NCI-H748 treated with DMSO at 0.1 percent for 48 hours (cell line): ENCODE data around the gene IL12RB1.
A peak's percentile ranks its signal among the peaks of the same experiment; 100 is the strongest.
"Not testable (repeated sequence)": the region's sequence is repeated elsewhere in the genome, so short reads cannot be mapped to it uniquely, and the experiment has no call there.

Experiments
- DNase-seq: peaks from one replicate; lab custom pipeline; 2025; lab: John Stamatoyannopoulos, UW

The IL12RB1 gene

GRCh38 chr19:18112989-18113478, 26.3 kb upstream of the IL12RB1 start:
- peak; percentile 33 for DNase-seq

GRCh38 chr19:18110609-18111232, 24.0 kb upstream of the IL12RB1 start:
- DNase-seq: no peak

DNA sequence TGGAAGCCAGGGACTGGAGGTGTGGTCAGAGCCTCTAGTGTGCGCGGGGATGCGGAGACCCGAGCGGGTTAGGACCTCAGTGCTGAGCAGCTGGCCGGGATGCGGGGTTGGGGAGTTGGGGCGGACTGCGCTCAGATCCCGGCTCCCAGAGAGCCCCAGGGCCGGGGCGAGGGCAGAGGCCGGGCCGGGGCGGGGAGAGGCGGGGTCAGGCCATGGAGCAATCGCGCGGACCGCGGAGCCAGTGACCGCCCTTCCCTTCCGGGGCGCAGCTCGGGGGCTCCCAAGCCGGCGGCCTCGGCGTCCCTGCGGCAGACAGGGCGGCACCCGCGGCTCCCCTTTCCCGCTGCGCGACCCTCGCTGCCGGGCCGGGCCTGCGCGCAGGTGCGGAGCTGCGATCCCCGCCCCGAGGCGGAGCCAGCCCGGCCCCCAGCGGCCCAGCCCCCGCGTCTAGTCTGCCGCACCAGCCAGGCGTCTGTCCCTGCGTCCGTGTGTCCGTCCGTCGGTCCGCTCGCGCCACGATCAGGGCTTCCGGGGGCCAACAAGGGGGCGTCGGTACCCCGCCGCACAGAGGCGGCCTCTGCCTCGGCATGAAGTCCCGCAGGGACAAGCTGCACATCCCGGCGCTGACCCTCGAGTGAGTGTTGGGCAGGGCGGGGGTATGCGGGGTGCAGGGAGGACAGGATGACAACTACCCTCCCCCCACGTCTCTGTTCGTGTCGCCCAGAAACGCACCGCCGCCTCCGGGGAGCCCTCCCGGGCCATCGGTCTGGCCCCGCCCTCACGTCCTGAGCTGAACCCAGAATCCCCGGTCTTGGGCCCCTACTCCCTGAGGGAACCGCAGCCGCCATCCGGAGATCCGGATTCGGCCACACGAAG, 23.2 kb upstream of the IL12RB1 start:
- DNase-seq: peak; percentile 3

DNA sequence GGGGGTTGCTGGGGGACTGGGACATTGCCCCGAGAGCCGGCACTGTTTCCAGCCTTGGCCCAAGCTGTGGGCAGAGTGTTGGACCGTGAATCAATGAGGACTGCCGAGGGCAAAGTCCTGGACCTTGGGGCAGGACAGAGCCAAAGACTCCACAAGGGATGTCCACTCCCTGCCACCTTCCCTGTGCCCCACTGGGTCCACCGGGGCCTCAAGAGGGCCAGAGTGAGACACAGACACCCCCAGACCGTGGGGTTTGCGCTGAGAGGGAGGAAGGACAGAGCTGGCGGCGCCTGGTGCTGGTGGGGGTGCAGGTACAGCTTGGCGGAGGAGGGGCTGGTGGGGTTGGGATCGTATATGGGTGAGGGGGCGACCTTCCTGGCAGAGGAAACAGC, 22.6 kb upstream of the IL12RB1 start:
- no peak for DNase-seq

DNA sequence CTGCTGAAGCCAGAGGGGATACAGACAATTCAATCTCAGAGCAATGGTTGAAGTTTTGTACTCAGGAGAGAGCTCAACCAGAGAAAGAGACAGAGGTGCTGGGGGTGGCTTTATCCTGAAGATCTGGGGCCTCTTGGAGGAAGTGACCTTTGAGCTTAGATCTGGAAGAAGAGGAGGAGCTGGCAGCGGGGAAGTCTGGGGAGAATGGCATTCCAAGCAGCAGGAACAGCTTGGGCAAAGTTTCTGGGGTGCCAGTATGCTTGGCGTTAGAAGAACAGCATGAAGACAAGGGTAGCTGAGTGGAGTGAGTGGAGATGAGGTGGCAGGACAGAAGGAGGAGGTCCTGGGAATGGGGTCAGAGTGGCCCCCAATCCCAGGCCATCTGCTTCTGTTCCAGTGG, 22.2 kb upstream of the IL12RB1 start:
- DNase-seq: no peak

DNA sequence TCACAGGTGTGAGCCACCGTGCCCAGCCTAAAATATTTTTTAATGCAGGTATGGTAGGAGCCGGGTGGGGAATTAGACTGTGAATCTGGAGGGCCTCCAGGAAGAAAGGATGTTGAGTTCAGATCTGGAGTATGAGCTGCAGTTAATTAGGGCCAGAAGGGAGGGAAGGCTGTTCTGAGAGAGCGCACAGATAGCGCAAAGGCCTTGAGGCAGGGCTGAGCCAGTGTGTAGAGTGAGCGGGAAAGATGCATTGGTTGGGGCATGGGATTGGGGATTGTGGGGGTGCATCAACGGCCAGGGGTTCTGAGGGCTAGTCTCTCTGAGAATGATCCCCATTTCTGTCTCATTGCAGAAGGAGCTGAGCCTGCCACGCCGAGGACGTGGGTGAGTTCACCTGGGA, 20.5 kb upstream of the IL12RB1 start:
- no peak for DNase-seq

DNA sequence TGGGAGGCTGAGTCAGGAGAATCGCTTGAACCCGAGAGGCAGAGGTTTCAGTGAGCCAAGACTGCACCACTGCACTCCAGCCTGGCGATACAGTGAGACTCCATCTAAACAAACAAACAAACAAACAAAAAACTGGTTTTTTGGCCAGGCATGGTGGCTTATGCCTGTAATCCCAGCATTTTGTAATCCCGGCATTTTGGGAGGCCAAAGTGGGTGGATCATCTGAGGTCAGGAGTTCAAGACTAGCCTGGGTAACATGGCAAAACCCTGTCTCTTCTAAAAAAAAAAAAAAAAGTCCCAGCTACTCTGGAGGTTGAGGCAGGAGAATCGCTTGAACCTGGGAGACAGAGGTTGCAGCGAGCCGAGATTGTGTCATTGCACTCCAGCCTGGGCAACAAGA, 18.5 kb upstream of the IL12RB1 start:
- DNase-seq: not testable (repeated sequence)

DNA sequence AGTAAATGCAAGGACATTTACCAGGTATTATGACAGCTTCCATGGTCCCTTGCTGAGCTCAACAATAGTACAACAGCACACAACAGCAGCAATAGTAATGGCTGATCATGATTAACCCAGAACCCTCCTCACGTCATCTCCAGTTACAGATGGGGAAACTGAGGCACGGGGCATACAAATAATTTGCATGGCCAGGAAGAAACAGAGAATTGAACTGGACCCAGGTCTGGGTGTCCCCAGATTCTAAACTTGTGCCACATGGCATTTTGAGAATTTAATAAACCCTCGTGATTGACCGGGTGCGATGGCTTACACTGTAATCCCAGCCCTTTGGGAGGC, 18.0 kb upstream of the IL12RB1 start:
- no peak for DNase-seq

- no peak for DNase-seq
These were observed 16.3 kb upstream of the IL12RB1 start for GRCh38 chr19:18102916-18103542.

DNA sequence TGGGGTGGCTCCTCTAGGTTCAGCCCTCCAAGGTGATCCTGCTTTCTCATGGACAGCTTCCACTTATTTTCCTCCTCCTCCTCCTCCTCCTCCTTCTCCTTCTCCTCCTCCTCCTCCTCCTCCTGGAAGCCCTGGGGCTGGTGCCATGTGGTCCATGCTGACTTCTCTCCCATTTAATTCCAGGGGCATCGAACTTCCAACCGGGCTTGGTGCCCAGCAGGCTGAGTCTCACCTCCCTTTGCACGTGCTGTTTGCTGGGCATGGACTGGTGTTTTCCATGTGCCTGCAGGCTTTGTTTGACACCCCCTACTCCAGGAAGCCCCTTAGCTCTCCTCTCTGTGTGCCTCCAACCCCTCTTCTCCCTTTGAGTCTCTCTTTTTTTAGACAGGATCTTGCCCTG, 14.5 kb upstream of the IL12RB1 start:
- DNase-seq: no peak

GRCh38 chr19:18100710-18101109, 14.0 kb upstream of the IL12RB1 start:
- DNase-seq: no peak

DNA sequence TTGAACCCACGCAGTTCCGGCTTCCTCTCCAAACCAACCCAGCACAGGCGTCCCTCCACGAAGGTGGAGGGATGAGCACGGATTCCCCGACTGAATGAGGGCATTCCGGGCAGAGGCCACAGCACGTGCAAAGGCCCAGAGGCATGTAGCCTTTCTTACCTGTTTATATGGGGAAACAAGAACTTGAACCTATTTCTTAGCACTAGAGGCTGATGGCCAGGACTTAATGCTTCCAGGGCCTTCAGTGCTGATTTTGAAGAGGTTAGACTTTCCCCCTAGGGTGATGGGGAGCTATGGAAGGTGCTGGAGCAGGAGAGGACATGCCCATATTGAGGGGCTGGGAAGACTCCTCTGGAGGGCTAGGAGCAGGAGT, 12.9 kb upstream of the IL12RB1 start:
- no peak for DNase-seq

DNA sequence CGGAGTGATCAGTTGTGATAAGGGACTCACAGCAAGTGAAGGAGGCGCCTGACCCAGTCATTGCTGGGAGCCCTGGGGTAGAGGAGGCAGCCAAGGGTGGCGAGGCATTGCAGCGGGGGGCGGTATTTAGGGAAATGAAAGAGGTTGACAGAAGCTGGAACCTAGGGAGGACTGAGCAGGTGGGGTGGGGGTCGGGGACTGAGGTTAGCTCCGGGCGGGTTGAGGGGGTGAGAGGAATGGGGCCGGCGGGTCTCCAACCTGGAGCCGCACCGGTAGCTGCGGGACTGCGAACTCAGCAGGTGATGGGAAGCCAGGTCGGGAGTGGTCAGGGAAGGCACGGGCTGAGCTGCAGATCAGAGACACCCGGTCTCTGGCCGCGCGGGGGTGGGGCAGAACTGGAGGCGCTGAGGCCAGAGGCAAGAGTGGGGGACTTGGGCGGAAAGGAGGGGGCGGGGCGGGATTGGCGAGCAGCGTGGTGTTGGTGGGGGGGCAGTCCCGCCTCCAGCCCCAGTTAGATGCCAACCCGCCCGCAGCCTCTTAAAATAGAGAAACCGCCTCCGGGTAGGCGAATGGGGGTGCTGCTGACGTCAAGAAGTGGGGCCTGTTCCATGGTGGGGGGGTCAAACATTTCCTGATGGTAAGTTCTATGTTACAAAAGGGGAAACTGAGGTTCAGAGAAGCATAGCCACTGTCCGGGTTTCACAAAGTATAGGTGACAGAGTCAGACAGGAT, 12.3 kb upstream of the IL12RB1 start:
- no peak for DNase-seq

DNA sequence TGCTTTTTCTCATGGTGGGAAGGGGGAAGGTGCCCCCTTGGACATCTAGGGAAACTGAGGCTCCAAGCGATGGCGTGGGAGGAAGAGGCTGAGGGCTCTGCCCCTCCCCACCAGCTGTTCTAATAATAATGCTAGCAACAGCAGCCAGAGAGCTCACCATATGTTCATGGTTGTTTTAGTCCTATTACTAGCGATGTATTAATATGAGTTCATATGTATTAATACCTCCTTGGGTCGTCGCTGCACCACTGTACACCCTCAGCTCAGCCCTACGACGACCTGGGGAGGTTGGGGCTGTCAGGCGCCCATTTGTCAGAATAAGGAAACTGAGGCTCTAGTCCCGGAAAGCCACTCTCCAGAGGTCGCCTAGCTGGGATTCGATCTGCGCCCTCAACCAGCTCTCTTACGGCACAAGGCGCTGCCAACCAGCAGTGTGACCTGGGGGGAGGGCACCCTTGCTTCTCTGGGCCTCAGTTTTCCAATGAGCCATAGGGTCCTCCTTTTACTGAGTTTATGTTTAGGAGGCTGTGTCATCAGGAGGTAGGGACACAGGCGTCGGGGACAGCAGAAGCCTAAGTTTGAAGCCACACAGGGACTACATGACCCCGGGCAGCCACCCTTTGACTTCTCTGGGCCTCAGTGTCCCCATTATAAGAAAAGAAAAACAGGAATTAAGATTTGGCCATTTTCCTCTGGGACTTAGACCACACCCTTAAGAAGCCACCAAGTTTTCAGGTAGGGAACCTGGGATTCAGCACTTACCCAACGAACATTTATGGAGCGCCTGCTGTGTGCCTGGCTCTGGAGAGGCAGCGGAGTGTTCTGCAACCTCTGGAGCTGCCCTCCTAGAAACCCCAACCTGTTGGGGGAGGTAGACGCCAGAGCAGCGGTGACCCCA, 11.5 kb upstream of the IL12RB1 start:
- no peak for DNase-seq

DNA sequence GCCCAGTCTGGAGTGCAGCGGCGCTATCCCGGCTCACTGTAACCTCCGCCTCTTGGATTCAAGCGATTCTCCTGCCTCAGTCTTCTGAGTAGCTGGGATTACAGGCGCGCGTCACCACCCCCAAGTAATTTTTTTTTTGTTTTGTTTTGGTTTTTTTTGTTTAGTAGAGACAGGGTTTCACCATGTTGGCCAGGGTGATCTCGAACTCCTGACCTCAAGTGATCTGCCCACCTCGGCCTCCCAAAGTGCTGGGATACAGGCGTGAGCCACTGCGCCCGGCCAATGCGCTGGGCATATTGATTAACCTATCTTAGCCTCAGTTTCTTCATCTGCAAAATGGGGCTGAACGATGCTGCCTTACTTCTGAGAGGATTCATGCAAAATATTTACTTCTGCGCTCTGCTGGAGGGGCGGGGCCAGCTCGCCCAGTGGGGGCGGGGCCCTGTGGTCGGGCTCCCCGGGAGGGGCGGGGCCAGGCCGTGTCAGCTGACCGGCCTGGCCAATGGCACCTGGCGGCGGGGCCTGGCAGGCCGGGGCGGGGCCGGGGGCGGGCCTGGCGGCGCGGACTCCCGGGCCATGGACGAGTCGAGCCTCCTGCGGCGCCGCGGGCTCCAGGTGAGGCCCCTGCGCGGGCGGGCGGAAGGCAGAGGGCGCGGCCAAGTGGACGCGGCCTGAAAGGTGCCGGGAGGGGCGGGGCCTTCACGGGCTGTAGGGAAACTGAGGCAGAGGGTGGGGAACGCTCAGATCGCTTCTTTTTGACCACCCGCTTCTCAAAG, 10.7 kb upstream of the IL12RB1 start, which contains the start of gene MAST3:
TSS of gene MAST3 (plus strand) at position 562 of the 776 bp plus-strand sequence. CDS start at position 577, 15 bp downstream.
- DNase-seq: peak; percentile 20

DNA sequence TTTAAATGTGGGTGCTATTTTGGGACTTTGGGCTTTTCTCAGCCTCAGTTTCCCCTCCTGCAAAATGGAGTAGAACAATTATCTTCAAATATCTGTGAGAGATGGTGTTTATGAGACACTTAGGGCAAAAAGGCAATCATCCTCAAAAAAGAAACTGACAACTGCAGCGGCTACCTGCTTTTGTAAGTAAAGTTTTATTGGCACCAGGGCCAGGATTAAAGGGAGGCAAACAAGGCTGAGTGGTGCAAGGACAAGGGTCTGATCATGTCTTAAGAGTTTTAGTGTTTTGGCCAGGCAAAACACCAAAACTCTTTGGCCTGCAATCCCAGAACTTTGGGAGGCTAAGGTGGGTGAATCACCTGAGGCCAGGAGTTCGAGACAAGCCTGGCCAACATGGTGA, 9.5 kb upstream of the IL12RB1 start:
- no peak for DNase-seq

DNA sequence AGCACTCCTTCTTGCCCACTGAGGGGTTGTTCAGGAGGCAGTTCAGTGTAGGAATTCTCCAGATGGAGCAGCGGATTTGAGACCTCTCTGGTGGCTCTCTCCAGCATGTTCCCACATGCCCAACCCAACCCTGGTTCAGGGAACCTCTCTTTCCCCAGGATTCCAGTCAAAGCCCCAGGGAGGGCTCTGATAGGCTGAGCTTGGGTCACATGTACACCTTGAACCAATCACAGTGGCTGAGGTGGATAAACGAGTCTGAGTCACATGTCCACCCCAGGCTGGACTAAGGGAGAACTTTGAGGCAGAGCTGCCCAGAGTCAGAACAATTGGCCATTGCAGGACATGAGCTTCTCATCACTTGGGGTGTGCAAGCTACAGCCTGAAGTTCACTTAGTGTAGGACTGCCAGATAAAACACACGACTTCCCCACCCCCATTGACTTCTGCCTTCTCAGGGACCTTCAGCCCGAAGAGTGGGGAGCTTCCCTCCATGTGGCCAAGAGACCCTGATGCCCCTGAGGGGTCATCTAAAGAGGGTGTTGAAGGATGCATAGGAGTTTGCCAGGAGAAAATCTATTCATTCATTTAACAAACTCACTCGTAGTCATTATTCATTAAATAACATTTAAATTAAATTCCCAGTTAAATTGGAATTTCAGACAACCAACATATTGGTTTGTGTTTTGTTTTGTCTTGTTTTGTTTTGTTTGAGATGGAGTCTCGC, 6.9 kb upstream of the IL12RB1 start:
- no peak for DNase-seq

- no peak for DNase-seq
These were observed 4.5 kb upstream of the IL12RB1 start for GRCh38 chr19:18091217-18091608.

GRCh38 chr19:18090545-18091216, 3.9 kb upstream of the IL12RB1 start:
- no peak for DNase-seq
